GM18508 (cell line): Measurements from ENCODE around the gene PDCD2L.
"Not testable (repeated sequence)": the region's sequence is repeated elsewhere in the genome, so short reads cannot be mapped to it uniquely, and the experiment has no call there.

Experiments used
- ATAC-seq: cut with Tn5 transposase; IDR thresholded peaks from one replicate; pipeline ENCODE4 v1.9.1; 2021; ENCODE audit warnings: moderate number of reproducible peaks; ENCODE audit not compliant: insufficient read depth, unreplicated experiment

PDCD2L gene

DNA sequence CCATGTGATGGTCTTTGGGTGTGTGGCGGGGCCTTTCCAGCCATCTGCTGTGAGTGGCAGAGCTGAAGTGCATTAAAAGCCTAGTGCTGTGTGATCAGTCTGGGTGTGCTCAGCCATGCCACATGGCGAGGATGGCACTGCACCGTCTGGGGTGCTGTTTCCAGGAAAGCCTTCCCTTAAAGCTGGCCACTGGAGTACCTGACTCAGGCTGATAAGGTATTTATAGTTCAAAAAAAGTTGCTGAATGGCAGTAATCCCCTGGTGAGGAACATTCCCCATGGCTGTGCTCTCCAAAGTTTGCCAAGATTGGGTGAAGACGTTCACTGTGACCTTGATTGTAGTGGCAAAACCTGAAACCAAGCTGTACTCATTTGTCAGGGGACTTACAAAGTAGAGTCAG lies 33.2 kb upstream of the PDCD2L start:
- no peak for ATAC-seq

DNA sequence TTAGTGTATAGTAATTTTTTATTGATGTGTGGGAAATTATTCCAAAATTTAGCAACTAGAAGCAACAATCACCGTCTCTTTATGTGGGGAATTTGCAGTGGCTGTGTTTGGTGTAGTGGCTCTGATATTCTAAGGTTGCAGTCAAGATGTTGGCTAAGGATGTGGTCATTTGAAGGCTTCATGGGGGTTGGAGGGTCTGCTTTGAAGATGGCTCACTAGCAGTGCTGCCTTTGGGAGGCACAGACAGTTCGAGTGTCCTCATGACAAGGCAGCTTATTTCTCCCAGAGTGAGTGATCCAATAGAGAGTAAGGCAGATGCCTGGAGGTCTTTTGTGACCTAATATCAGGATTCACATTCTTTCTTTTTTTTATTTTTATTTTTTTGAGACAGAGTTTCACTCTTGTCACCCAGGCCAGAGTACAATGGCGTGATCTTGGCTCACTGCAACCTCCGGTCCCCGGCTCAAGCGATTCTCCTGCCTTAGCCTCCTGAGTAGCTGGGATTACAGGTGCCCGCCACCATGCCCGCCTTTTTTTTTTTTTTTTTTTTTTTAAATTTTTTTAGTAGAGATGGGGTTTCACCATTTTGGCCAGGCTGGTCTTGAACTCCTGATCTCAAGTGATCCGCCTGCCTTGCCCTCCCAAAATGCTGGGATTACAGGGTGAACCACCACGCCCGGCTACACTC lies 30.5 kb upstream of the PDCD2L start:
- ATAC-seq: no peak

DNA sequence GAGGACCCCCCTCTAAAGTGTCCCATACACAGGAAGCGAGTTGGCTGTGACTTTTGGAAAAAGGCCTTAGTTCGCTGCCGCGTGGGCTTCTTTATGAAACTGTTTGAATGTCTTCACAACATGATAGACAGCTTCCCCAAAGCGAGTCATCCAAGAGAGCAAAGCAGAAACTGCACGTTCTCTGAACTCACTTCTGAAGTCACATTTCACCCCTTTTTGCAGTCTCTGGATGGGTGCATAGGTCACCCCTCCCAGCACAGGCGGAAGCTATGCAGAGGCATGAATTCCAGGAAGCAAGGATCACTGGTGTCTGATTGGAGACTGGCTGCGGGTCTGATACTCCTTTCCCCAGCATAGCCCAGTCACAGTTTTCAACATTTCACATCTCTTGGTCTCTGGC lies 28.6 kb upstream of the PDCD2L start:
- ATAC-seq: no peak

DNA sequence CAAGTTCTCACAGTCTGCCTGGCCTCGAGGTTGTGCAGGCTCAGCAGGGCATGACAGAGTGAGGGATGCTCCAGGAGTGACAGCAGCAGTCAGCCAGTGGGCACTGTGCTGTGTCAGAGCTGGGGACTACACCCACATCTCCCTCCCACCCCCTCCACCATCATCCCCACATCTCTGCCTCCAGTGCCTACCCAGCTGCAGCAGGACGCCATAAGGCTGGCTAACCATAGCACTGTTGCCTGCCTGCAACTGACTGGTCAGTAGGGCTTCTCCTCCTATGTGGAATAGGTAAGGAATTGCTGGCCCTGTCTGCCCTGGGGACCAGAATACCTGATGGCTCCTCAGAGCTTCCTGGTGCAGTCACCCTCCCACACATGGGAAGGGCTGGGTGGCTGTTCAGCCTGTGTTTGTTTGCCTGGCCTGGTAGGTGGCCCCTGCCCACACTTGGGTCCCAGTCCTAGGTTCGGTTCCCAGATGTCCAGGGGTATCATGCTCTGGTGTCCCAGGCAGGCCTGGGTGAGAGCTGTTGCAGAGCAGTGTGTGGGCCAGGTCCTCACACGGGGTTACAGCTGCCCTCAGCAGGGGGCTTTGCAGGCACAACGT lies 23.5 kb upstream of the PDCD2L start:
- no peak for ATAC-seq

DNA sequence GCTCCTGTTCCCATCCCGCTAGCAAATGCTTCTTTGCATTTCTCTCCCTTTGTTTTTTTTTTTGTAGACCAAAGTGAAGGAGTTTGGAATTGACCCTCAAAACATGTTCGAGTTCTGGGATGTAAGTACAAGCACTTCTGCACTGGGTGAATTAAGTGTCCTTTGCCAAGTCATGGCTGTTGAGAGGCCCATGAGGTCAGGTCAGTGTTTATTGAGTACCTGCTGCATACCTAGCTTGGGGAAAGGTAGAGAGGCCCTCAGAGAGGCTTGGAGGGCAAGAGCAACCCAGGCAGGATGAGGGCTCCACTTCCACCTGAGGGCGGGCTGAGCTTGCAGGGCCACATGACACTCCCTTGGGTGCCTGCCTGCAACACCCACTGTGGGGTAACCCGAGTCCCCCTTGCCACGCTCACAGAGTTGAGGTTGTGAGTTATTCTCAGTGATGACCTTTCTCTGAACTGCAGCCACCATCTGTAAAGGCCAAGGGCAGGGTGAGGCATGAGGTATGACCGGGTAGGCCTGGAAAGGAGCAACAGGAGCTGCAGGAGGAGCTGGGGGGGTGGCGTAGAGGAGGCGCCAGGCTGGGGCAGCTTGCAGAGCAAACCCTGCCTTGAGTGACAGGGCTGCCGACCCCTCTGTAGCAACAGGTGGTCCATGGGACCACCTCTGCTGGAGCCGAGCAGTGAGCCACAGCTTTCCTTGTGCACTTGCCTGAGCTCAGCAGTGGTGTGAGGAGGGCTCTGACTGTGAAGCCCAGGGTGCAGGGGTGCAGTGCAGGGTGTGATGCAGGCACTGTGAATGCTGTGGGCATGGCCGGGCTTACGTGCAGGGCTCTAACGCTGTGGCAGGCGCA lies 22.6 kb upstream of the PDCD2L start:
- no peak for ATAC-seq

DNA sequence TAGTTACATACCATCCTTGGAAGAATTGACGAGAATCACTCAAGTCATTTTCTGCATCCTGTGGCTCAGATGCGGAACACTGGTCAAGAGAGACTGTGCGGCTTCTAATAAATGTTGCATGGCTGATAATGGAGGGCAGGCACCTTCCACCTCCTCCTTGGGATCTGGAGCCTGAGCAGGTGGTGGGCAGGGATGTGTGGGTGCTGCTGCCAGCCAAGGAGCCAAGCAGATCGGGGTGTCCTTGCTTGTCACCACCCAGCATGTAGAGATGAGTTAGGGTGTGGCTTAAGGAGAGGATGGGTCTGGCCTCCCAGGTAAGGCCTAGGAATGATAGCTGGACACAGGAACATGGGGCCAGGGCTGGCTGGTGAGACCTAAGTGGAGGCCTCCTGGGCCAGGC lies 21.7 kb upstream of the PDCD2L start:
- ATAC-seq: no peak

DNA sequence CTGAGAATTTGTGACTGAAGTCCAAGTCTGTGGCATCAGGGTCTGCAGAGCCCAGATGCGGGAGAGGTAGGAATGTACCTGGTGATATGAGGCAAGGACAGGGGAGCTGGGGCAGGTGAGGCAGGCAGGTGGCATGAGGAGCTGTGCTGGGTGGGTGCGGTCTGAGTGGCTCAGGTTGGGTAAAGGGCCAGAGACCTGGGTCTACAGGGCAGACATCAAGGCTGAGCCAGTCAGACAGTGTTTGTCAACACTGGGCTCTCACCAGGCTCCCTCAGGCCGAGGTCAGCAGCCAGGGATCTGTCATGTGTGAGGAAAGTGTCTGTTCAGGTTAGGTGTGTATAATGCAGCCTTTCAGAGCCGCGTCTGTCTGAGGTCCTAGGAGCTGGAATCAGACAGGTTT lies 20.6 kb upstream of the PDCD2L start:
- no peak for ATAC-seq

DNA sequence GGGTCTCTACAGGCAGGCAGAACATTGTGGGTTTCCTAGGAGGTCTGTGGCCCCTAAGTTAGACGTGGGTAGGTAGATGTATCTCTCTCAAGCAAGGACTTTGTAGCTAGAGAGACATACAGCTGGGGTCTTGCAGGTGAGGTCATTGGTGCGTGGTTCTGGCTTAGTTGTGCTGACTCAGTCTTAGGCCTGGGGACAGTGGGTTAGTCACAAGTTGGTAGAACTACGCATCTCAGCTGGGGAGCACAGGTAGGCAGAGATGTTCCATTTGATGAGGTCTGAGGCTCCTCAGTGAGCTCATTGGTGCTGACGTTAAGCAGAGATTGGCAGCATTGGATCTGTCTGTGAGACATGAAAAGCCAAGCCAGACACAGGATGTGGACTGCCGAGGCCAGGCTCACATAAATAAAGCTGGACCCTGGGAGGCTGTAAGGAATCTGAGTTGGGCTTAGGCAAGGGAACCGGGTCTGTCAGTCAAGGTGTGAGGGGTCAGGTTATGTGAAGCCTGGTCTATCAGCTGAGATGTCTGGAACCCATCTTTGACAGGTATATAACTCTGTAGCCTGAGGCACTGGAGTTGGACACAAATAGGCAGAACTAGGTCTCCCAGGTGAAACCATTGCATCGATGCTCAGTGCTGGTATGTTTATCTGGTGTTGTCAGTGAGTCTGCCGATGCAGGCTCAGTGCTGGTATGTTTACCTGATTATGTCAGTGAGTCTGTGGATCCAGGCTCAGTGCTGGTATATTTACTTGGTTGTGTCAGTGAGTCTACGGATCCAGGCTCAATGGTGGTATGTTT lies 17.4 kb upstream of the PDCD2L start:
- ATAC-seq: no peak

DNA sequence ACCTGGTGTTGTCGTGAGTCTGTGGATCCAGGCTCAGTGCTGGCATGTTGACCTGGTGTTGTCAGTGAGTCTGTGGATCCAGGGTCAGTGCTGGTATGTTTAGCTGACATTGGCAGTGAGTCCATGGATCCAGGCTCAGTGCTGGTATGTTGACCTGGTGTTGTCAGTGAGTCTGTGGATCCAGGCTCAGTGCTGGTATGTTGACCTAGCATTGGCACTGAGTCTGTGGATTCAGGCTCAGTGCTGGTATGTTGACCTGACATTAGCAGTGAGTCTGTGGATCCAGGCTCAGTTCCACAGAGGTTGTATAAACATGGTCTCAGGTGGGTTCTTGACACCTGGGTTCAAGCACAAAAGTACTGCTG lies 16.8 kb upstream of the PDCD2L start:
- ATAC-seq: no peak

DNA sequence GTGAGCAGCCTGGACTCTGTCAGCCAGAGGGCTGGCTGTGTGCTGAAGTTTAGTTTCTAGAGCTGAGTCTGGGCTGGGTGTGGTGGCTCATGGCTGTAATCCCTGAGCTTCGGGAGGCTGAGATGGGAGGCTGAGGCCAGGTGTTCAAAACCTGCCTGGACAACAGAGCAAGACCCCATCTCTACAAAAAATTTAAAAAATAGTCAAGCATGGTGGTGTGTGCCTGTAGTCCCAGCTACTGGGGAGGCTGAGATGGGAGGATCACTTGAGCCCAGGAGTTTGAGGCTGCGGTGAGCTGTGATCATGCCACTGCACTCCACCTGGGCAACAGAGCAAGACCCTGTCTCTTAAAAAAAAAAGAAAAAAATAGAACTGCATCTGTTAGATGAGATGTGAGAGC lies 15.5 kb upstream of the PDCD2L start:
- ATAC-seq: not testable (repeated sequence)

DNA sequence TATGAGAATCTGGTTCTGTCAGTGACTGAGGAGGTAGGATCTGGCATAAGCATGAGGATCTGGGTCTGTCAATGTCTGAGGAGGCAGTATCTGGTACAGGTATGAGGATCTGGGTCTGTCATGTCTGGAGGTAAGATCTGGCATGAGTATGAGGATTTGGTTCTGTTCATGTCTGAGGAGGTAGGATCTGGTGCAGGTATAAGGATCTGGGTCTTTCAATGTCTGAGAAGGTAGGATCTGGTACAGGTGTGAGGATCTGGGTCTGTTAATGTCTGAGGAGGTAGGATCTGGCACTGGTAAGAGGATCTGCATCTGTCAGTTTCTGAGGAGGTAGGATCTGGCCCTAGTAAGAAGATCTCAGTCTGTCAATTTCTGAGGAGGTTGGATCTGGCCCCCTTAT lies 12.4 kb upstream of the PDCD2L start:
- ATAC-seq: no peak

DNA sequence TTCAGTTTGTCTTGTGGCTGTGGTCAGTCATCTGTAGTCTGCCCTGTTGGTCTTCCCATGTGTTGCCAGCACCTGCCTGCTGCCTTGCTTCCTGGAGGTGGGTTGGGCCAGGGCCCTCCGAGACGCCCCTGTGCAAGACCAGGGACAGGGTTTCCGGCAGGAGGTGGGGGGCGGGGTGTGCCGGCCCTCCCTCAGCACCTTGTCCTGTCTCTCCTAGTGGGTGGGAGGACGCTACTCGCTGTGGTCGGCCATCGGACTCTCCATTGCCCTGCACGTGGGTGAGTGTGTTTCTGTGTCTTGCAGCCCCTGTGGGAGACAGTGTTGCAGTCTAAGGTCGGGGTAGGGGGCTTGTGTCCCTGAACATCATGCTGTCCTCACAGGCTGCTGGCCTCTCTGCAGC lies 11.2 kb upstream of the PDCD2L start:
- no peak for ATAC-seq

DNA sequence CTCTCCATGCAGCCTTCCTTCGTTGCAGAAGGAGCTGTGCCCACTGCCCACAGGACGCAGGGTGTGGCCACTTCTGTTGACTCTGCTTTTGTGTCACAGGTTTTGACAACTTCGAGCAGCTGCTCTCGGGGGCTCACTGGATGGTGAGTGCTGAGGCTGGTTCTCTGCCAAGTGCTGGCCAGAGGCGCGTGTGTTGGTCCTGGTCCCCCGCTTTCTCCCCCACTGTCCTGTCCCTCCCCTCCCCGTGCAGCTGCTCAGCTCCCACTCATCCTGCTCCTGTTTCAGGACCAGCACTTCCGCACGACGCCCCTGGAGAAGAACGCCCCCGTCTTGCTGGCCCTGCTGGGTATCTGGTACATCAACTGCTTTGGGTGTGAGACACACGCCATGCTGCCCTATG lies 10.6 kb upstream of the PDCD2L start:
- no peak for ATAC-seq

DNA sequence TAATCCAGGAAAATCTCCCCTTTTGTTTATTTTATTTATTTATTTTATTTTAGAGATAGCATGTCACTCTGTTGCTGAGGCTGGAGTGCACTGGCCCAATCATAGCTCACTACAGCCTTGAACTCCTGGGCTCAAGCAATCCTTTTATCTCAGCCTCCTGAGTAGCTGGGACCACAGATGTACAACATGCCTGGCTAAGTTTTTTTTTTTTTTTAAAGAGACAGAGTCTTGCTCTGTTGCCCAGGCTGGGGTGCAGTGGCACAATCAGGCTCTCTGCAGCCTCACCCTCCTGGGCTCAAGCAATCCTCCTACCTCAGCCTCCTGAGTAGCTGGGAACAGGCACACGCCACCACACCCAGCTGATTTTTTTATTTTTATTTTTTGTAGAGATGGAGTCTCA lies 6.3 kb upstream of the PDCD2L start:
- no peak for ATAC-seq

DNA sequence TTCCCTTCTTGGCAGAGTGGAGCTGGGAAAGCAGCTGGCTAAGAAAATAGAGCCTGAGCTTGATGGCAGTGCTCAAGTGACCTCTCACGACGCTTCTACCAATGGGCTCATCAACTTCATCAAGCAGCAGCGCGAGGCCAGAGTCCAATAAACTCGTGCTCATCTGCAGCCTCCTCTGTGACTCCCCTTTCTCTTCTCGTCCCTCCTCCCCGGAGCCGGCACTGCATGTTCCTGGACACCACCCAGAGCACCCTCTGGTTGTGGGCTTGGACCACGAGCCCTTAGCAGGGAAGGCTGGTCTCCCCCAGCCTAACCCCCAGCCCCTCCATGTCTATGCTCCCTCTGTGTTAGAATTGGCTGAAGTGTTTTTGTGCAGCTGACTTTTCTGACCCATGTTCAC lies 4.3 kb upstream of the PDCD2L start:
- ATAC-seq: no peak

DNA sequence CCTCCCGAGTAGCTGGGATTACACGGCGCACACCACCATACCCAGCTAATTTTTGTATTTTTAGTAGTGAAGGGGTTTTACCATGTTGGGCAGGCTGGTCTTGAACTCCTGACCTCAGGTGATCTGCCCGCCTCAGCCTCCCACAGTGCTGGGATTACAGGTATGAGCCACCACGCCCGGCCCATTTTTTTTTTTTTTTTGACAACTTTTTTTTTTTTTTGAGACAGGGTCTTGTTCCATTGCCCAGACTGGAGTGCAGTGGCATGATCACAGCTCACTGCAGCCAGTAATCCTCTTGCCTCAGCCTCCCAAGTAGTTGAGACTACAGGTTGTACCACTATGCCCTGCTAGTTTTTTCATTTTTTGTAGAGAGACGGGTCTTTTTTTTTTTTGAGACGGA lies 3.4 kb upstream of the PDCD2L start:
- not testable (repeated sequence) for ATAC-seq

DNA sequence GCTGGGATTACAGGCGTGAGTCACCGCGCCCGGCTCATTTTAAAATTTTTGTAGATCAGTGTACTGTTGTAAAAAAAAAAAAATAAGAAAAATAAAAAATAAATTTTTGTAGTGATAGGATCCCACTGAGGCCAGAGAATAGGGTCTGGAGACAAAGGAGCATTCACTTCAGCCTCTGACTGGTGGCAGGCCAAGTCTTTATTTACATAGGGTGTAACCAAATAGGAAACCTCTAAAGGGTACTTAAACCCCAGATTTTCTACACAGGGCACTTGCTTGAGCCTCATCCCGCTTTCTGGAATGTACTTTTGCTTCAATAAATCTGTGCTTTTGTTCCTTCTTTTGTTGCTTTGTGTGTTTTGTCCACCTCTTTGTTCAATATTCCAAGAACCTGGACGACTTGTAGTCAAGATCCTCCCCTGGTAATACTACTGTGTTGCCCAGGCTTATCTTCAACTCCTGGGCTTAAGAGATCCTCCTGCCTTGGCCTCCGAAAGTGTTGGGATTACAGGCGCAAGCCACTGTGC lies 2.1 kb upstream of the PDCD2L start:
- no peak for ATAC-seq

DNA sequence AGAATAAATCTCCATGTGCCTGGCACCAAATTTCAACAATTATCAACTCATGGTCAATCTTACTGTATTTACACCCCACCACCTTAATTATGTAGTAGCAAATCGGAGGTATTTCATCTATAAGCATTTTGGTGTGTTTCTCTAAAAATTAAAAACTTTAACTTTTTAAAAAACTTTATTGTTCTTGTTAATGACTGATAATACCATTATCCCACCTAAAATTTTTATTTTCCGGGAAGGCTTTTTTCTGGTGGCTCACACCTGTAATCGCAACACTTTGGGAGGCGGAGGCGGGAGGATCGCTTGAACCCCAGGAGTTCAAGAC lies 453 bp upstream of the PDCD2L start:
- ATAC-seq: no peak

DNA sequence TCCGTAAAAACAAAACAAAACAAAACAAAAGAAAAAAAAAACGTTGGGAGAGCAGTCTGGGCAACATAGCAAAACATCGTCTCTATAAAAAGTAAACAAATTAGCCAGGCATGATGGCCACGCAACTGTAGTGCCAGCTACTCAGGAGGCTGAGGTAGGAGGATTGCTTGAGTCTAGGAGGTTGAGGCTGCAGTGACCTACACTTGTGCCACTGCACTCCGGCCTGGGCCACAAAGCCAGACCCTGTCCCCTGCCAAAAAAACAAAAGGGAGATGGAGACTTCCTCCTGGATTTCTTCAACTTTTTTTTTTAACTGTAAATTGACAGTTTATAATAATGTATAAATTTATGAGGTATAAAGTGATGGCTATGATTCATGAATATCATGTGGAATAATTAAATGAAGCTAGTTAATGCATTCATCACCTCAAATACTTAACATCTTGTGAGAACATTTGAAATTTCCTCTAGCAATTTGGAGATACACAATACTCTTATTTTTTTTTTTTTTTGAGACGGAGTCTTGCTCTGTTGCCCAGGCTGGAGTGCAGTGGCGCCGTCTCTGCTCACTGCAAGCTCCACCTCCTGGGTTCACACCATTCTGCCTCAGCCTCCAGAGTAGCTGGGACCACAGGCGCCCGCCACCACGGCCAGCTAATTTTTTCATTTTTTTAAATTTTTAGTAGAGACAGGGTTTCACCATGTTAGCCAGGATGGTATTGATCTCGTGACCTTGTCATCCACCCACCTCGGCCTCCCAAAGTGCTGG lies 1.9 kb downstream of the PDCD2L start:
- ATAC-seq: no peak

DNA sequence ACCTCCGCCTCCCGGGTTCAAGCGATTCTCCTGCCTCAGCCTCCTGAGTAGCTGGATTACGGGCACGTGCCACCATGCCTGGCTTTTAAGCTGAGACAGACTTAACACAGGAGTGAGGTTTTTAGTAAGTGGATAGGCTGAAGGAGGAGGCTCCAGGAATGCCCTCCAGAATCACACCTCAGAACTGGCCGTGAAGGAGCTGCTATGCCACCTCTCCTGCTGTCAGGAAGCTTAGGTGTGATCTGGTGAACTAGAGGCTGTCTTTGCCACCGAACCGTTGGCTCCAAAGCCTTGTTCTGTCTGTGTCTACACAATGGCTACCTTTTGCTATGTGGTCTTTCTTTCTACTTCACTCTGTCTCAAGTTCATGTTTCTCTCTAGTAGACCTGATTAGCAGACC lies 4.2 kb downstream of the PDCD2L start:
- ATAC-seq: no peak
